ENCODE measurements around the gene SIDT2.

GRCh38 chr11:117170210-117170609 is 8.3 kb upstream of the SIDT2 start:
- TF ChIP-seq POLR2A (IDR thresholded peaks at IDR 0.05): no peak
- TF ChIP-seq CTCF (IDR thresholded peaks at IDR 0.05): no peak

Data from testis (tissue), 2 donors.